Measurements from ENCODE around the gene SLCO1A2.

SLCO1A2 gene

GRCh38 chr12:21248679-21249078 is 86.0 kb downstream of the SLCO1A2 start:
- no peaks in the 10 kb centered on the region for H3K27me3 ChIP-seq (ENCODE audit: control insufficient read depth, insufficient read depth, low read length)
- no peaks in the 10 kb centered on the region for H3K4me1 ChIP-seq (ENCODE audit: control insufficient read depth, insufficient read depth, low read length)
- no peaks in the 10 kb centered on the region for H3K36me3 ChIP-seq (ENCODE audit: control insufficient read depth, insufficient read depth, low read length)
- H3K9me3 ChIP-seq (ENCODE audit: control insufficient read depth, low read length), result no peaks in the 10 kb centered on the region
- H3K9ac ChIP-seq (ENCODE audit: low read length), result no peak overlapping the region
- no peak overlapping the region for H3K4me3 ChIP-seq (ENCODE audit: low read length)

DNA sequence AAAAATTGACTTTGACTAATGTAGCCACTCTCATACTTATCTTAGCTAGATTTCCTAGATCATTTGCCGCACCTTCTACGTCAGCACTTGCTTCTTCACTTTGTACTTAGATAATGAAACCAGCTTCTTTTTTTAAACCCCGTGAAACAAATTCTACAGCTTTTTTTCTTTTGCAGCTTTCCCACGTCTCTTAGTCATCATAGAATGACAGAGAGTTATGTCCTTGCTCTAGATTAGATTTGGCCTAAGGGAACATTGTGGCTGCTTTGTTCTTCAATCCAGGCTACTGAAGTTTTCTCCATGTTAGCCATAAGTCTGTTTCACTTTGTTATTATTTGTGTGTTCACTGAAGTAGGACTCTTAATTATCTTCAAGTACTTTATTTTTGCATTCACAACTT is 94.9 kb downstream of the SLCO1A2 start:
- Histone ChIP-seq H3K9me3 (ENCODE audit: control insufficient read depth, low read length) (no peaks in the 10 kb centered on the region), H3K4me3 (ENCODE audit: low read length) (no peak overlapping the region)

DNA sequence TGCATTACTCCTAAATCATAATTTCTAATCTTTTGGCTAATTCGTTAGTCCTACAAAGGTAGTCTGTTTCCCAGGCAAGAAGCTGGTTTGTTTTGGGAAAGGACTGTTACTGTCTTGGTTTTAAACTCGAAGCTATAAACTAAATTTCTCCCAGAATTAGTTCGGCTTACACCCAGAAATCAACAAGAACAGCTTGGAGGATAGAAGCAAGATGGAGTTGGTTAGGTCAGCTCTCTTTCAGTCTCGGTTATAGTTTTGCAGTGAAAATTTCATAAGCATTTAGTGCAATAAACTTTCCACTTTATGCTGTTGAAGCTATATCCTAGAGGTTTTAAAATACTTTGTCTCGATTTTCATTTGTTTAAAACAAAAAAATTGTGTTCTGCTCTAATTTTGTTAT is 100.3 kb downstream of the SLCO1A2 start:
- Histone ChIP-seq H3K4me1 (ENCODE audit: control insufficient read depth, insufficient read depth, low read length) (no peaks in the 10 kb centered on the region), H3K27me3 (ENCODE audit: control insufficient read depth, insufficient read depth, low read length) (no peaks in the 10 kb centered on the region), H3K9ac (ENCODE audit: low read length) (no peak overlapping the region), H3K36me3 (ENCODE audit: control insufficient read depth, insufficient read depth, low read length) (no peaks in the 10 kb centered on the region), H3K9me3 (ENCODE audit: control insufficient read depth, low read length) (no peaks in the 10 kb centered on the region), H3K4me3 (ENCODE audit: low read length) (no peak overlapping the region)

More for the DNA sequence above, 94.9 kb downstream of the SLCO1A2 start:
- Histone ChIP-seq H3K9ac (ENCODE audit: low read length) (no peak overlapping the region), H3K36me3 (ENCODE audit: control insufficient read depth, insufficient read depth, low read length) (no peaks in the 10 kb centered on the region), H3K27me3 (ENCODE audit: control insufficient read depth, insufficient read depth, low read length) (no peaks in the 10 kb centered on the region), H3K4me1 (ENCODE audit: control insufficient read depth, insufficient read depth, low read length) (no peaks in the 10 kb centered on the region)

GRCh38 chr12:21223930-21224329 is 110.8 kb downstream of the SLCO1A2 start:
- no peak overlapping the region for H3K9ac ChIP-seq (ENCODE audit: low read length)
- no peak overlapping the region for H3K4me3 ChIP-seq (ENCODE audit: low read length)
- no peaks in the 10 kb centered on the region for H3K27me3 ChIP-seq (ENCODE audit: control insufficient read depth, insufficient read depth, low read length)
- H3K9me3 ChIP-seq (ENCODE audit: control insufficient read depth, low read length), result no peaks in the 10 kb centered on the region
- no peaks in the 10 kb centered on the region for H3K4me1 ChIP-seq (ENCODE audit: control insufficient read depth, insufficient read depth, low read length)
- no peaks in the 10 kb centered on the region for H3K36me3 ChIP-seq (ENCODE audit: control insufficient read depth, insufficient read depth, low read length)

DNA sequence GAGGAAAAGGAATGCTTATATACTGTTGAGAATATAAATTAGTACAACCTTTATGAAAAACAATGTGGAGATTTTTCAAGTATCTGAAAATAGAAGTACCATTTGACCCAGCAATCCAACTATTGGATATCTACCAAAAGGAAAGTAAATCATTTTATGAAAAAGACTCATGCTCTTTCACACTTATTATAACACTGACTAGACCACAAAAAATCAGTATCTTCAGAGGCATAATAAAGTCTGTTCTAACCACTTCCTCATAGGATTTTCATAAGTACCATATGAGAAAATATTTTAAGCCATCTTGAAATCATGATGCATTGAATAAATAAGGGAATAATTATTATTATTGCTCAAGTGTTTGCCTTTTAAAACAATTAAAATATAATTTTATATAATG is 112.9 kb downstream of the SLCO1A2 start:
- H3K9ac ChIP-seq (ENCODE audit: low read length), result no peak overlapping the region
- no peaks in the 10 kb centered on the region for H3K4me1 ChIP-seq (ENCODE audit: control insufficient read depth, insufficient read depth, low read length)
- H3K36me3 ChIP-seq (ENCODE audit: control insufficient read depth, insufficient read depth, low read length), result no peaks in the 10 kb centered on the region
- H3K27me3 ChIP-seq (ENCODE audit: control insufficient read depth, insufficient read depth, low read length), result no peaks in the 10 kb centered on the region
- no peaks in the 10 kb centered on the region for H3K9me3 ChIP-seq (ENCODE audit: control insufficient read depth, low read length)
- H3K4me3 ChIP-seq (ENCODE audit: low read length), result no peak overlapping the region

DNA sequence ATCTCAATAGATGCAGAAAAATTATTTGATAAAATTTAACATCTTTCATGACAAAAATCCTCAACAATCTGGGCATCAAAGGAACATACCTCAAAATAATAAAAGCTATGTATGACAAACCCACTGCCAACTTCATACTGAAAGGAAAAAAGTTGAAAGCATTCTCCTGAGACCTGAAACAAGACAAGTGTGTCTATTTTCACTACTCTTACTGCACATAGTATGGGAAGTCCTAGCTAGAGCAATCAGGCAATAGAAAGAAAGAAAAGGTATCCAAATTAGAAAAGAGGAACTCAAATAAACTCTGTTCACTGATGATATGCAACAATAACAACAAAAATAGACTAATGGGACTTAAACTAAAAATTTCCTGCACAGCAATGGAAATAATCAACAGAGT is 113.6 kb downstream of the SLCO1A2 start:
- no peaks in the 10 kb centered on the region for H3K36me3 ChIP-seq (ENCODE audit: control insufficient read depth, insufficient read depth, low read length)

GRCh38 chr12:21220266-21220665 is 114.5 kb downstream of the SLCO1A2 start:
- Histone ChIP-seq H3K4me3 (ENCODE audit: low read length) (no peak overlapping the region), H3K9ac (ENCODE audit: low read length) (no peak overlapping the region), H3K9me3 (ENCODE audit: control insufficient read depth, low read length) (no peaks in the 10 kb centered on the region), H3K36me3 (ENCODE audit: control insufficient read depth, insufficient read depth, low read length) (no peaks in the 10 kb centered on the region), H3K4me1 (ENCODE audit: control insufficient read depth, insufficient read depth, low read length) (no peaks in the 10 kb centered on the region), H3K27me3 (ENCODE audit: control insufficient read depth, insufficient read depth, low read length) (no peaks in the 10 kb centered on the region)

More for the DNA sequence above, 113.6 kb downstream of the SLCO1A2 start:
- Histone ChIP-seq H3K9ac (ENCODE audit: low read length) (no peak overlapping the region), H3K4me1 (ENCODE audit: control insufficient read depth, insufficient read depth, low read length) (no peaks in the 10 kb centered on the region), H3K9me3 (ENCODE audit: control insufficient read depth, low read length) (no peaks in the 10 kb centered on the region), H3K4me3 (ENCODE audit: low read length) (no peak overlapping the region), H3K27me3 (ENCODE audit: control insufficient read depth, insufficient read depth, low read length) (no peaks in the 10 kb centered on the region)

GRCh38 chr12:21219206-21219605 is 115.5 kb downstream of the SLCO1A2 start:
- Histone ChIP-seq H3K9ac (ENCODE audit: low read length) (no peak overlapping the region), H3K4me1 (ENCODE audit: control insufficient read depth, insufficient read depth, low read length) (no peaks in the 10 kb centered on the region), H3K36me3 (ENCODE audit: control insufficient read depth, insufficient read depth, low read length) (no peaks in the 10 kb centered on the region), H3K9me3 (ENCODE audit: control insufficient read depth, low read length) (no peaks in the 10 kb centered on the region), H3K4me3 (ENCODE audit: low read length) (no peak overlapping the region), H3K27me3 (ENCODE audit: control insufficient read depth, insufficient read depth, low read length) (no peaks in the 10 kb centered on the region)

Measured in mucosa of stomach (tissue), 1 donor.